HG02610 (cell line): ENCODE measurements around the gene NXT2.
"Not testable (repeated sequence)": the region's sequence is repeated elsewhere in the genome, so short reads cannot be mapped to it uniquely, and the experiment has no call there.

Experiments
- ATAC-seq: cut with Tn5 transposase; IDR thresholded peaks from one replicate; pipeline ENCODE4 v1.9.1; 2021; ENCODE audit warnings: mild to moderate bottlenecking, moderate library complexity; ENCODE audit not compliant: unreplicated experiment

The NXT2 gene

GRCh38 chrX:109536439-109537323 is at the start of gene NXT2:
Gene NXT2, plus strand, starts transcription at chrX:109536844. Its CDS starts 163 bp downstream, at chrX:109537007.
- ATAC-seq: peak; percentile 97

- ATAC-seq: peak; percentile 44
Measured at GRCh38 chrX:109487640-109488039, 49.0 kb upstream of the NXT2 start.

GRCh38 chrX:109489174-109489573 is 47.5 kb upstream of the NXT2 start:
- no peak for ATAC-seq

GRCh38 chrX:109498434-109498833 is 38.2 kb upstream of the NXT2 start:
- ATAC-seq: no peak

GRCh38 chrX:109501176-109501575 is 35.5 kb upstream of the NXT2 start:
- no peak for ATAC-seq

GRCh38 chrX:109508915-109509314 is 27.7 kb upstream of the NXT2 start:
- no peak for ATAC-seq

GRCh38 chrX:109511113-109511512 is 25.5 kb upstream of the NXT2 start:
- ATAC-seq: no peak

GRCh38 chrX:109519001-109519400 is 17.6 kb upstream of the NXT2 start:
- ATAC-seq: no peak

GRCh38 chrX:109533005-109533404 is 3.6 kb upstream of the NXT2 start:
- peak; percentile 25 for ATAC-seq

GRCh38 chrX:109533631-109534030 is 3.0 kb upstream of the NXT2 start:
- no peak for ATAC-seq

- no peak for ATAC-seq
Measured at GRCh38 chrX:109534933-109535332, 1.7 kb upstream of the NXT2 start.

- ATAC-seq: no peak
Measured at GRCh38 chrX:109535578-109535977, 1.1 kb upstream of the NXT2 start.

- no peak for ATAC-seq
Measured at GRCh38 chrX:109537324-109537665, 651 bp downstream of the NXT2 start.

- ATAC-seq: not testable (repeated sequence)
Measured at GRCh38 chrX:109539007-109539406, 2.4 kb downstream of the NXT2 start.

GRCh38 chrX:109553862-109554261 is 17.2 kb downstream of the NXT2 start:
- no peak for ATAC-seq

- ATAC-seq: not testable (repeated sequence)
Measured at GRCh38 chrX:109576083-109576482, 39.4 kb downstream of the NXT2 start.

GRCh38 chrX:109577055-109577454 is 40.4 kb downstream of the NXT2 start:
- ATAC-seq: no peak

GRCh38 chrX:109578916-109579315 is 42.3 kb downstream of the NXT2 start:
- ATAC-seq: no peak

GRCh38 chrX:109585488-109585887 is 48.8 kb downstream of the NXT2 start:
- ATAC-seq: no peak

GRCh38 chrX:109590176-109590575 is 53.5 kb downstream of the NXT2 start:
- ATAC-seq: no peak
